ENCODE results near the gene CLNK. TPM values are rescaled to one million over a fixed set of nuclear protein-coding genes. Genes with fewer than 3 reads are reported as not detected.

Gene CLNK
- total RNA-seq, 1 experiment from 2014 or later, result not detected

DNA sequence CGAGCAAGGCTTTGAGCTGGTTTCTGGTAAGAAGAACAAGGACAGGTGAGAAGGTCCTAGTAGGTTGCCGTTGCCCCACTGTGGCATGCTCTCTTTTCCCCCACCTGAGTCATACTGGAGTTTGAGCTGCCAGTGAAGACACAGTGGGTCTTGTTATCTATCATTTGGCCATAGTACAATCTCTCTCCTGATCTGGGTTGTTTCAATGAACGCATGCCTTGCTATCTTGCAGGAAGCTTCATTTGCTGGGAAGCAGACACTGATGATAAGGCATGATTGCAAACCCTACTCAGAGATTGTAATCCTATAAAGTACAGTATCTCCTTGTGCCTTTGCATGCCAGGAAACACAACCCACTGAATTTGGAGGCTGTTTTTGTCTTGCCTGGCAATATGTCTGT, 77.4 kb downstream of the CLNK start:
- Histone ChIP-seq H3K9me3 (ENCODE audit: control insufficient read depth, low read depth, low read length) (no peaks in the 10 kb centered on the region), H2AFZ (ENCODE audit: low read length) (no peak overlapping the region), H4K8ac (replicated peaks; ENCODE audit: insufficient read length, low read depth, low read length) (no peak overlapping the region), H3K79me1 (ENCODE audit: insufficient read depth, low read depth, low read length, poor library complexity, severe bottlenecking) (no peaks in the 10 kb centered on the region), H2AK5ac (ENCODE audit: insufficient read length, low read length) (no peak overlapping the region), H3K4me1 (ENCODE audit: insufficient read depth, low read length) (no peaks in the 10 kb centered on the region), H3K27me3 (ENCODE audit: insufficient read depth, low read length) (no peaks in the 10 kb centered on the region), H4K91ac (ENCODE audit: insufficient read length, low read depth, low read length) (no peak overlapping the region), H3K9ac (ENCODE audit: extremely low read depth, insufficient read length, low read length) (no peak overlapping the region), H4K5ac (ENCODE audit: insufficient read length, low read depth, low read length) (no peak overlapping the region), H3T11ph (ENCODE audit: low read length) (no peak overlapping the region), H2BK120ac (ENCODE audit: low read depth, low read length, poor library complexity, severe bottlenecking) (no peak overlapping the region), H3K56ac (ENCODE audit: insufficient read length, low read depth, low read length) (no peak overlapping the region), H2BK20ac (ENCODE audit: low read depth, low read length, poor library complexity, severe bottlenecking) (no peak overlapping the region), H3K14ac (ENCODE audit: insufficient read depth, low read length) (no peak overlapping the region), H3K23me2 (ENCODE audit: insufficient read length, low read depth, low read length, poor library complexity, severe bottlenecking) (no peaks in the 10 kb centered on the region), H3K4ac (ENCODE audit: low read depth, low read length) (no peak overlapping the region), H3K79me2 (ENCODE audit: insufficient read depth, low read length) (no peaks in the 10 kb centered on the region), H2BK5ac (ENCODE audit: insufficient read length, low read length) (no peak overlapping the region), H2BK12ac (ENCODE audit: insufficient read length, low read depth, low read length) (no peak overlapping the region), H3K23ac (ENCODE audit: insufficient read length, low read depth, low read length) (no peak overlapping the region), H2BK15ac (ENCODE audit: low read depth, low read length) (no peak overlapping the region), H3K18ac (ENCODE audit: insufficient read length, low read depth, low read length) (no peak overlapping the region), H3K4me2 (ENCODE audit: insufficient read depth, insufficient read length, low read length) (no peak overlapping the region), H4K20me1 (ENCODE audit: control insufficient read depth, insufficient read depth, insufficient read length) (no peaks in the 10 kb centered on the region), H3K27ac (ENCODE audit: insufficient read length, low read depth, low read length) (no peak overlapping the region)
- WGBS (ENCODE audit: extremely low coverage, insufficient read length, low lambda C conversion rate), result no CpG with 5 or more reads among the region's 3 CpGs
- H3K4me1 Mint-ChIP-seq, result no peaks in the 10 kb centered on the region
- no peak overlapping the region for H3K4me3 Mint-ChIP-seq
- H3K27me3 Mint-ChIP-seq (ENCODE audit: low read depth), result peaks cover 2% of the 10 kb centered on the region; the same call in 1 of the 2 replicates
- TF ChIP-seq, protein P1, sequence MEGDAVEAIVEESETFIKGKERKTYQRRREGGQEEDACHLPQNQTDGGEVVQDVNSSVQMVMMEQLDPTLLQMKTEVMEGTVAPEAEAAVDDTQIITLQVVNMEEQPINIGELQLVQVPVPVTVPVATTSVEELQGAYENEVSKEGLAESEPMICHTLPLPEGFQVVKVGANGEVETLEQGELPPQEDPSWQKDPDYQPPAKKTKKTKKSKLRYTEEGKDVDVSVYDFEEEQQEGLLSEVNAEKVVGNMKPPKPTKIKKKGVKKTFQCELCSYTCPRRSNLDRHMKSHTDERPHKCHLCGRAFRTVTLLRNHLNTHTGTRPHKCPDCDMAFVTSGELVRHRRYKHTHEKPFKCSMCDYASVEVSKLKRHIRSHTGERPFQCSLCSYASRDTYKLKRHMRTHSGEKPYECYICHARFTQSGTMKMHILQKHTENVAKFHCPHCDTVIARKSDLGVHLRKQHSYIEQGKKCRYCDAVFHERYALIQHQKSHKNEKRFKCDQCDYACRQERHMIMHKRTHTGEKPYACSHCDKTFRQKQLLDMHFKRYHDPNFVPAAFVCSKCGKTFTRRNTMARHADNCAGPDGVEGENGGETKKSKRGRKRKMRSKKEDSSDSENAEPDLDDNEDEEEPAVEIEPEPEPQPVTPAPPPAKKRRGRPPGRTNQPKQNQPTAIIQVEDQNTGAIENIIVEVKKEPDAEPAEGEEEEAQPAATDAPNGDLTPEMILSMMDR (conservative IDR thresholded peaks at IDR 0.05), result no peak
- no peak for DNase-seq
- peak overlapping the region in 1 of 3 experiments; percentile 44; a peak in 1 of 7 replicates for H3K27ac Mint-ChIP-seq
- H3K36me3 Mint-ChIP-seq (ENCODE audit: insufficient read depth in 1 of 3, low read depth in 3 of 3), result no peaks in the 10 kb centered on the region
- H3K9me3 Mint-ChIP-seq, result no peaks in the 10 kb centered on the region

Measured in H9 (cell line).